ENCODE measurements around the gene PGLYRP1. TPM values are rescaled to one million over a fixed set of nuclear protein-coding genes. Genes with fewer than 3 reads are reported as not detected.
A peak's percentile ranks its signal among the peaks of the same experiment; 100 is the strongest.

PGLYRP1 gene
- total and polyA plus RNA-seq, 3 donors from 2014 or later = not detected

- Histone ChIP-seq H3K27ac (no peak overlapping the region), H3K9me3 (no peaks in the 10 kb centered on the region), H3K4me1 (no peaks in the 10 kb centered on the region), H3K27me3 (no peaks in the 10 kb centered on the region), H3K4me3 (no peak overlapping the region), H3K36me3 (ENCODE audit: low read depth, missing control alignments) (no peaks in the 10 kb centered on the region)
- DNase-seq = no peak
- 60 to 64% methylated on average over 12 of the region's 12 CpGs for WGBS, 2 donors
- intact Hi-C loops (cut with DNase I; ENCODE audit: low total_unique reads) = no loop called here
- TF ChIP-seq CTCF (IDR thresholded peaks at IDR 0.05) = no peak
- no peak for TF ChIP-seq POLR2A (IDR thresholded peaks at IDR 0.05)
Observed at GRCh38 chr19:46030812-46031550, 8.1 kb upstream of the PGLYRP1 start.

- Histone ChIP-seq H3K4me3 (no peak overlapping the region), H3K27me3 (no peaks in the 10 kb centered on the region), H3K4me1 (no peaks in the 10 kb centered on the region), H3K36me3 (ENCODE audit: low read depth, missing control alignments) (no peaks in the 10 kb centered on the region), H3K9me3 (no peaks in the 10 kb centered on the region), H3K27ac (no peak overlapping the region)
- 85 to 91% methylated on average over 3 of the region's 3 CpGs for whole genome bisulfite sequencing, 2 donors
- intact Hi-C loops (cut with DNase I; ENCODE audit: low total_unique reads) = loop anchor here (10.0 kb wide), 1 partner anchor 239 kb away; no protein-coding TSS in a partner anchor
- no peak for DNase-seq
- TF ChIP-seq POLR2A (IDR thresholded peaks at IDR 0.05) = no peak
- TF ChIP-seq CTCF (IDR thresholded peaks at IDR 0.05) = no peak
Observed at GRCh38 chr19:46025835-46026234, 3.0 kb upstream of the PGLYRP1 start.

- DNase-seq = peak; percentile 13
- TF ChIP-seq POLR2A (IDR thresholded peaks at IDR 0.05) (no peak), CTCF (IDR thresholded peaks at IDR 0.05) (no peak)
- H3K36me3 ChIP-seq (ENCODE audit: low read depth, missing control alignments) = no peaks in the 10 kb centered on the region
- no peaks in the 10 kb centered on the region for H3K4me1 ChIP-seq
- intact Hi-C loops (cut with DNase I; ENCODE audit: low total_unique reads) = loop anchor here (10.0 kb wide), 1 partner anchor 241 kb away; no protein-coding TSS in a partner anchor
- no peaks in the 10 kb centered on the region for H3K27me3 ChIP-seq
- H3K4me3 ChIP-seq = no peak overlapping the region
- H3K9me3 ChIP-seq = no peaks in the 10 kb centered on the region
- WGBS, 2 donors = 47 to 56% methylated on average over 10 to 11 of the region's 11 CpGs
- no peak overlapping the region for H3K27ac ChIP-seq
Observed at GRCh38 chr19:46023311-46023779, 492 bp upstream of the PGLYRP1 start.

- no peaks in the 10 kb centered on the region for H3K36me3 ChIP-seq (ENCODE audit: low read depth, missing control alignments)
- no peak for TF ChIP-seq POLR2A (IDR thresholded peaks at IDR 0.05)
- TF ChIP-seq CTCF (IDR thresholded peaks at IDR 0.05) = no peak
- H3K27me3 ChIP-seq = no peaks in the 10 kb centered on the region
- no peak for DNase-seq
- no peaks in the 10 kb centered on the region for H3K9me3 ChIP-seq
- no peaks in the 10 kb centered on the region for H3K4me1 ChIP-seq
- H3K4me3 ChIP-seq = no peak overlapping the region
- WGBS, 2 donors = 43 to 55% methylated on average over 12 of the region's 12 CpGs
- intact Hi-C loops (cut with DNase I; ENCODE audit: low total_unique reads) = loop anchor here (10.0 kb wide), 1 partner anchor 243 kb away; no protein-coding TSS in a partner anchor
- no peak overlapping the region for H3K27ac ChIP-seq
Observed at GRCh38 chr19:46022061-46022430, 807 bp downstream of the PGLYRP1 start.
